ENCODE measurements around the gene HERPUD1. TPM values are rescaled to one million over a fixed set of nuclear protein-coding genes. Genes with fewer than 3 reads are reported as not detected.

Gene HERPUD1
- total and polyA plus RNA-seq, 9 of the 15 experiments (the other 6 are each of a cell fraction or from before 2014, with no cell fraction given), result 14.2 to 60.7 (median 37.4) TPM

GRCh38 chr16:56987692-56988091 lies 55.8 kb downstream of the HERPUD1 start:
- Histone ChIP-seq H3K27me3 (ENCODE audit: control insufficient read depth in 2 of 2, insufficient read depth in 2 of 2, low read length in 2 of 2) (peaks cover 35 to 69% of the 10 kb centered on the region in 2 experiments), H3K27ac (ENCODE audit: extremely low read depth, low read depth, low read length) (no peak overlapping the region), H3K9ac (ENCODE audit: insufficient read depth in 1 of 2, low read depth in 2 of 2, low read length in 2 of 2) (no peak overlapping the region), H3K4me1 (replicated peaks in 1 of 2; ENCODE audit: control insufficient read depth in 2 of 2, insufficient read depth in 2 of 2, low read length in 2 of 2) (peaks cover 0 to 14% of the 10 kb centered on the region in 2 experiments; a peak in 3 of 5 replicates), H3K4me3 (no peak overlapping the region), H3K36me3 (ENCODE audit: control insufficient read depth, insufficient read depth, low read length) (no peaks in the 10 kb centered on the region), H3K9me1 (ENCODE audit: control insufficient read depth, insufficient read depth, low read length) (no peaks in the 10 kb centered on the region), H2AFZ (ENCODE audit: low read depth, low read length) (no peak overlapping the region), H3K9me3 (replicated peaks; ENCODE audit: control insufficient read depth, insufficient read depth, low read depth, low read length) (no peaks in the 10 kb centered on the region), H3K79me2 (ENCODE audit: control insufficient read depth, insufficient read depth, low read length) (no peaks in the 10 kb centered on the region), H3K4me2 (ENCODE audit: insufficient read depth, low read length) (no peak overlapping the region), H4K20me1 (replicated peaks; ENCODE audit: control insufficient read depth, insufficient read depth, low read length) (peaks cover 4% of the 10 kb centered on the region)
- in situ Hi-C loops (cut with MboI) (no loop called here), intact Hi-C loops (cut with micrococcal nuclease) (no loop called here)
- ChIA-PET CTCF (ENCODE audit: low intra/inter-chr PET ratio) (no interaction called here), POLR2A (interaction anchor here (0.7 to 1.3 kb wide), 3 partner anchors 12 to 158 kb away, joined by 3 to 4 read pairs (median 3); no protein-coding TSS in a partner anchor)
- DNase-seq (ENCODE audit: extremely low read depth in 1 of 4, low spot score in 3 of 4), result no peak
- ATAC-seq, result no peak
- WGBS (ENCODE audit: insufficient coverage, low coverage, missing lambda C conversion rate), result 6% methylated on average over 2 of the region's 2 CpGs
- no TSS peak for BruUV-seq (replicated peaks)
- TF ChIP-seq ZBTB8A (IDR thresholded peaks at IDR 0.05; ENCODE audit: partially characterized antibody), result no peak
- TF ChIP-seq CBX3 (IDR thresholded peaks at IDR 0.05; ENCODE audit: borderline replicate concordance in 1 of 2, low read length in 2 of 2), result no peak
- no peak for TF ChIP-seq STAT5A (IDR thresholded peaks at IDR 0.05; ENCODE audit: borderline replicate concordance, low read length)
- no peak for TF ChIP-seq ZBTB43 (CRISPR knock-in tag; IDR thresholded peaks at IDR 0.05)
- TF ChIP-seq NUFIP1 (IDR thresholded peaks at IDR 0.05; ENCODE audit: partially characterized antibody), result no peak
- TF ChIP-seq ZNF609 (CRISPR knock-in tag; IDR thresholded peaks at IDR 0.05; ENCODE audit: borderline replicate concordance), result no peak
- TF ChIP-seq ZC3H4 (CRISPR knock-in tag; IDR thresholded peaks at IDR 0.05; ENCODE audit: borderline replicate concordance), result no peak
- no peak for TF ChIP-seq L3MBTL2 (IDR thresholded peaks at IDR 0.05)
- no peak for TF ChIP-seq SMARCB1 (IDR thresholded peaks at IDR 0.05; ENCODE audit: insufficient read length, low read depth)
- no peak for FAIRE-seq
